GM10266 (cell line): ENCODE measurements around the gene TPRG1L.
"Not testable (repeated sequence)": the region's sequence is repeated elsewhere in the genome, so short reads cannot be mapped to it uniquely, and the experiment has no call there.

Source experiments
- DNase-seq: peaks from one replicate; pipeline ENCODE4 v3.0.0; 2012; ENCODE audit errors: extremely low spot score
- TF ChIP-seq, protein P1 (sequence below): IDR thresholded peaks from 2 replicates; pipeline ENCODE4 v1.5.1; 2012; ENCODE audit warnings: mild to moderate bottlenecking, low read depth; ENCODE audit not compliant: control insufficient read depth, insufficient read depth; ENCODE audit errors: missing control alignments

TPRG1L gene

DNA sequence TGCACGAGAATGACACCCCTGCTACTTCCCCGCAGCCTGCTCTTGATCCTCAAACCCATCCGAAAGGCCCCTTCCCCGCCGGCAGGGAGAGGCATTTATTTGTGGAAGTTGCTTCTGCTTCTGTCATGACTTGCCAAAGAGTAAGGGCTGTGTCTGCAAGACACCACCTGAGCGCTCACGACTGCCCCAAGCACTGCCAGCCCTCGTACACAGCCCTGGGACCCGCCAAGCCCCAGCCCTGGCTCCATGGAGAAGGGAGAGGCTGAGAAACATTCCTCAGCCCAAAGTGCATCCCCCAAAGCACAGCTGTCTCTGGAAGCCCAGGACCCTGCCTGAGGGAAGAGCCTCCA lies 6.3 kb upstream of the TPRG1L start:
- TF ChIP-seq, protein P1, sequence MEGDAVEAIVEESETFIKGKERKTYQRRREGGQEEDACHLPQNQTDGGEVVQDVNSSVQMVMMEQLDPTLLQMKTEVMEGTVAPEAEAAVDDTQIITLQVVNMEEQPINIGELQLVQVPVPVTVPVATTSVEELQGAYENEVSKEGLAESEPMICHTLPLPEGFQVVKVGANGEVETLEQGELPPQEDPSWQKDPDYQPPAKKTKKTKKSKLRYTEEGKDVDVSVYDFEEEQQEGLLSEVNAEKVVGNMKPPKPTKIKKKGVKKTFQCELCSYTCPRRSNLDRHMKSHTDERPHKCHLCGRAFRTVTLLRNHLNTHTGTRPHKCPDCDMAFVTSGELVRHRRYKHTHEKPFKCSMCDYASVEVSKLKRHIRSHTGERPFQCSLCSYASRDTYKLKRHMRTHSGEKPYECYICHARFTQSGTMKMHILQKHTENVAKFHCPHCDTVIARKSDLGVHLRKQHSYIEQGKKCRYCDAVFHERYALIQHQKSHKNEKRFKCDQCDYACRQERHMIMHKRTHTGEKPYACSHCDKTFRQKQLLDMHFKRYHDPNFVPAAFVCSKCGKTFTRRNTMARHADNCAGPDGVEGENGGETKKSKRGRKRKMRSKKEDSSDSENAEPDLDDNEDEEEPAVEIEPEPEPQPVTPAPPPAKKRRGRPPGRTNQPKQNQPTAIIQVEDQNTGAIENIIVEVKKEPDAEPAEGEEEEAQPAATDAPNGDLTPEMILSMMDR = no peak
- DNase-seq = no peak

DNA sequence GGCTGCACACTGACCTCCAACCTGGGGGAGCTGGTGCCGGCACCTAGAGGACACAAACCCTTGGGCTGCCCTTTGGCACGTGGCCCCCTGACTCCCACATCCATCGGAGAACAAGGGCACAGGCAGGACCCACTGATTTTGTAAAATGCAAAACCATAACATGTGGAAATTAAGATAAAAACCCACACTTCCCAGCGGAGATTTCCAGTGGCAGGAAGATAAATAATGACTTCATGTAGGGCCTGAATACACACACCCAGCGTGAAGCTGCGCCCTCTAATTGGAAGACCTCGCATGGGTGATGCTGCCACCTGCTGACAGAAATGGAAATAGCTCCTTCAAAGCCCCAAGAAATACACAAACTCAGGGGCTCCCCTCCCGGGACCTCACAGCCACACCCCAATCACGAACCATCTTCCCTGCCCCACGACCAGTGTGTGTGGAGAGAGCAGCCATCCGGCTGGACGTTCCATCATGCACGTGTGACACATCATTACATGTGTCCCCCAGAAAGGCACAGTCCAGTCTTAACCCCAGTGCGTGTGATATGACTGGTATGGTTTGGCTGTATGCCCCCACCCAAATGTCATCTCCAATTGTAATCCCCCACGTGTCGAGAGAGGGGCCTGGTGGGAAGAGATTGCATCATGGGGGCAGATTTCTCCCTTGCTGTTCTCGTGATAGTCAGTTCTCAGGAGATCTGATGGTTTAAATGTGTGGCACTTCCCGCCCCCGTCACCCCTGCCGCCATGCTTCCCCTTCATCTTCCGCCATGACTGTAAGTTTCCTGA lies 5.7 kb upstream of the TPRG1L start:
- TF ChIP-seq, protein P1 = peak; percentile 77
- DNase-seq = peak; percentile 86

DNA sequence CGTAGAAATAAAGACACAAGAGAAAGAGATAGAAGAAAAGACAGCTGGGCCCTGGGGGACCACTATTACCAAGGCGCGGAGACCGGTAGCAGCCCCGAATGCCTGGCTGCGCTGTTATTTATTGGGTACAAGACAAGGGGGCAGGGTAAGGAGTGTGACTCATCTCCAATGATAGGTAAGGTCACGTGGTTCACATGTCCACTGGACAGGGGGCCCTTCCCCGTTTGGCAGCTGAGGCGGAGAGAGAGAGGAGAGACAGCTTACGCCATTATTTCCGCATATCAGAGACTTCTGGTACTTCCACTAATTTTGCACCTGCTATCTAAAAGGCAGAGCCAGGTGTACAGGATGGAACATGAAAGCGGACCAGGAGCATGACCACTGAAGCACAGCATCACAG lies 4.1 kb upstream of the TPRG1L start:
- DNase-seq = no peak
- TF ChIP-seq, protein P1 = no peak

DNA sequence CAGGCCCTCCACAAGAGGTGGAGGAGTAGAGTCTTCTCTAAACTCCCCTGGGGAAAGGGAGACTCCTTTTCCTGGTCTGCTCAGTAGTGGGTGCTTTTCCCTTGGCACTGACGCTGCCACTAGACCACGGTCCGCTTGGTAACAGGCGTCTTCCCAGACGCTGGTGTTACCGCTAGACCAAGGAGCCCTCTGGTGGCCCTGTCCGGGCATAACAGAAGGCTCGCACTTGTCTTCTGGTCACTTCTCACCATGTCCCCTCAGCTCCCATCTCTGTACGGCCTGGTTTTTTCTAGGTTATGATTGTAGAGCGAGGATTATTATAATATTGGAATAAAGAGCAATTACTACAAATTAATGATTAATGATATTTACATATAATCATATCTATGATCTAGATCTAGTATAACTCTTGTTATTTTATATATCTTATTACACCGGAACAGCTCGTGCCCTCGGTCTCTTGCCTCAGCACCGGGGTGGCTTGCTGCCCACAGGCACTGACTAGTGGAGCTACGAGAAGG lies 3.6 kb upstream of the TPRG1L start:
- TF ChIP-seq, protein P1 = peak; percentile 13
- not testable (repeated sequence) for DNase-seq

DNA sequence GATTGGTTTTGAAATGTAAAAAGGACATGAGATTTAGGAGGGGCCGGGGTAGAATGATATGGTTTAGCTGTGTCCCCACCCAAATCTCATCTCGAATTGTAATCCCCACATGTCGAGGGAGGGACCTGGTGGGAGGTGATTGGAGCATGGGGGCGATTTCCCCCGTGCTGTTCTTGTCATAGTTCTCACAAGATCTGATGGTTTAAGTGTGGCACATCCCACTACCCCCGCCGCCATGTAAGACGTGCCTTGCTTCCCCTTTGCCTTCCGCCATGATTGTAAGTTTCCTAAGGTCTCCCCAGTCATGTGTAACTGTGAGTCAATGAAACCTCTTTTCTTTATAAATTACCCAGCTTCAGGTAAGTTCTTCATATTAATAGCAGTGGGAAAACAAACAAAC lies 2.7 kb upstream of the TPRG1L start:
- DNase-seq = not testable (repeated sequence)

DNA sequence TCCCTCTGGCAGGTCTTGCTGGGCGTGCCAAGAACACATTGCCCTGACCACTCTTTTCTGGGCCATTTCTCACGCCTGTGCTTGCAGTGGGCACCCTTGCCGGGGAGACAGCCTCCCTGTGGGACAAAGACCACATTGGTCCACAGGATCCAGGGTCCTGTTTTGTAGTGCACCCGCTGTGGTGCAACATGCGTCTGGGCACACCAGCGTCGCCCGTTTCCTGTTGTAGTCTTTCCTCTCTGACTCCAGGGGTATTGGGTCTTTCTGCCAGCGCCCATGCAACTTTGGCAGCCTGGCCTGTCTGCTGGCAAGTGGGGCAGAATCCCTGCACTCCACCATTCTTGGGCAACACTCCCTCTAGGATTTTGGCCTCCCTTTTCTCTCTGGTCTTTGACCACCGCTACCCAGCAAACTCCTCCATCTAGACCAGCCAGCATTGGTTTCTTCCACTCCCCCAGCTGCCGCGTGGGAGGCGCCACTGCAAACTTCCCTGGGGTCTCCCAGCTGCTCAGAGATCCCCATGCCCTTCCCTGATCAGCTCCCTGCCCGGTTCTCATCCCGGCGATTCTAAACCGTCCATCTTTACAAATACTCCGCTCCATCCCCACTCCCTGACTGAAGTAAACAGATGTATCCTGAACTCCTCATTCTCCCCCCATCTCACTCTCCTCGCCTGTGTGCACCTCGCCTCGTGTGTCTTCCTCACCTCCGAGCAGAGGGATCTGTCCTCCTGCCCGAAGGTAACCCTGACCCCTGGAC lies 1.2 kb upstream of the TPRG1L start:
- DNase-seq = no peak
- TF ChIP-seq, protein P1 = no peak

DNA sequence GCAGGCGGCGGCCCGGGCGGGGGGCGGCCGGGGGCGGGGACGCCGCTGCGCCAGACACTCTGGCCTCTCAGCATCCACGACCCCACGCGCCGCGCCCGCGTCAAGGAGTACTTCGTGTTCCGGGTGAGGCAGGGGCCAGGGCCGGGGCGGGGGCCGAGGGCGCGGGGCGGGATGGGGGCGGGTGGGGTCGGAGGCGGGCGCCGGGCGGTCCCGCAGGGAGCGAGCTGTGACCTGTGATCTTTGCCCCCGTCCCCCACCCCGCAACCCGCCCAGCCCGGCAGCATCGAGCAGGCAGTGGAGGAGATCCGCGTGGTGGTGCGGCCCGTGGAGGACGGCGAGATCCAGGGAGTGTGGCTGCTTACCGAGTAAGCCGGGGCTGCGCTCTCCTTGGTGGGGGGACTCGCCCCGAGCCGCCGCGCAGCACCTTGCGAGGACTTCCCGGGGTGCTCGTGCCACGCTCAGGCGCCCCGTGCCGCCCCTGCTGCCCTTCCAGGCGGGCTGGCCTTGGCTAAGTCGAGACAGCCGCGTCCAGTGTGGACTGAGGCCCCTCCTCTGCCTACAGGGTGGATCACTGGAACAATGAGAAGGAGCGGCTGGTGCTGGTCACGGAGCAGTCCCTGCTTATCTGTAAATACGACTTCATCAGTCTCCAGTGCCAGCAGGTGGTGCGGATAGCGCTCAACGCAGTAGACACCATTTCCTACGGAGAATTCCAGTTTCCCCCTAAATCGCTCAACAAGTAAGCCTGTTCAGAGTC lies 514 bp downstream of the TPRG1L start:
- DNase-seq = no peak
- TF ChIP-seq, protein P1 = no peak
